ENCODE results near the gene GLI3.
"Not testable (repeated sequence)": the region's sequence is repeated elsewhere in the genome, so short reads cannot be mapped to it uniquely, and the experiment has no call there.

The GLI3 gene

DNA sequence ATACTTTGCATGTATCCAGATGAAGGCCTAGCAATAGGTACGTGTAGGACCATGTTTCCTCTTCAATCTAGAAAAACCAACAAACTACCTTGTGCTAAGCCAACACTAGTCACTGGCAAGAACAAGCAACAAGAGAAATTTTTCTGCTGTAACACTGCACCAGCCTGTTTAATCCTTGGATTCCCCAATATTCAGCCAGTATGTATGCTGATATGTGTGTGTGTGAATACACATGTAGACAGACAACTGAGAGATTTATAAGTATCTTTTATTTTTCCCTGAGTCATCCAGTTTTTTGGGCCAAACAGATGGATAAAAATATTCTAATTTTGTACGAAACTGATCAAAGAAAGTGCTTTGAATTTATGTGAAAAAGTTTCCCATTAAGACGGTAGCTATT lies 26.2 kb downstream of the GLI3 start:
- DNase-seq = no peak

DNA sequence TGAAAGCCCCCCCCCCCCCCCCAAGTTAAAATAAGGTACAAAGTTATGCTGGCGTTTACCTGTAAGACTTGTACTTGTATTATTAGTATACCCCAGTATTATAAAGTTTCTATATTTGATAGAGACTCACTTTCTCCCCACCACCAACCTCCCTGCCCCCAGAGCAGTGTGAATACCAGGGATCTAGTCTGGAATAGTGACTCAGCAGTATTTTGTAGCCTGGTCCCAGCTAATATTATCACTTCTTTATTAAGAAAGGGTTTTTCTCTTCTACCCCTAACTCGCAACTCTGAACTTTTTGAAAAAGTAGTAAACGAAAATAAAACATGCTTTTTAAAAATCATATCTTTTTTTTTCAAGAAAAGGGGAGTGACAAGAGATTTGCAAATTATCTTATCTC lies 26.7 kb downstream of the GLI3 start:
- DNase-seq = no peak

DNA sequence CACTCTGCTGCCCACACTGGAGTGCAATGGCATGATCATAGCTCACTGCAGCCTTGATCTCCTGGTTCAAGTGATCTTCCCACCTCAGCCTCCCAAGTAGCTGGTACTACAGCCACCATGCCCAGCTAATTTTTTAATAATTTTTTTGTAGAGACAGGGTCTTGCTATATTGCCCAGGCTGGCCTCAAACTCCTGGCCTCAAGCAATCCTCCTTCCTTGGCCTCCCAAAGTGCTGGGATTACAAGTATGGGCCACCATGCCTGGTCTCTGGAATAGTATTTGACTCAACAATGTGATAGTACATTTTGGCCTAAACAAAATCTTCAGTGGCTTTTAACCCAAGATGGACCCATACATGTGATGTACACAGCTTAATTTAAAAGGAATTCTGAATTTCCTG lies 27.9 kb downstream of the GLI3 start:
- DNase-seq = not testable (repeated sequence)

DNA sequence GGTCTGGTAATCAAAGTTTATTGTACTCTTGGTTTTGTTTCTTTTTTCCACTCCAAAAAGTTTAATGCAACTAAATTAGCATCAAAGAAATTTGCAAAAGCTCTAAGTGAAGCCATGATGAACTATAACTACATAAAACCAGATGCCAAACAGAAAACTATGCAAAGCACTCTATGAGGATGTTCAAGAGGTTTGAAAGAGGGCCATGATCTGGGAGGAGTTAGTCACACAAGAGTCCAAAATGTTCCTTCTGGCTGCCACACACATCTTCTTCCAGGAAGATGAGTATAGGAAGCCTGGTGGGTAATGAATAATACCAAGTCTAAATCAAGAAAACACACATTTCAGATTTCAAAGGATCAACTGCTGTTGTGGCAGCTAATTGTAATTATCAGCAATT lies 28.4 kb downstream of the GLI3 start:
- DNase-seq = no peak

DNA sequence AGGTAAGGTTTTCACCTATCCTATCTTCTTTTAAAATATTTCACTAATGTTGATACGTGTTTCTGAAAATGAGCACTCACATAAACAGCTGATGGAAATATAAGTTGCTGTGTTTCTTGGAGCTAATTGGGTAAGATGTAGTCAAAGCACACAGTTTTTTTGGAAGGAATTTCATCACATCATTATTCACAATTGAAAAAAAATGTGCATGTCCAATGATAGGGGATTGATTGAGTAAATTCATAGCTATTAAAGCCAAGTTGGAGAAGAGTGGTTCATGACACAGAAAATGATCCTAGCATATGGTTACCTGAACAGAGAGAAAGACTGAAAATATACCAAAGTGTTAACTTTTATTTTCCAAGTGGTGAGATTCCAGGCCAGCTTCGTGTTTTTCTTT lies 29.6 kb downstream of the GLI3 start:
- DNase-seq = no peak

DNA sequence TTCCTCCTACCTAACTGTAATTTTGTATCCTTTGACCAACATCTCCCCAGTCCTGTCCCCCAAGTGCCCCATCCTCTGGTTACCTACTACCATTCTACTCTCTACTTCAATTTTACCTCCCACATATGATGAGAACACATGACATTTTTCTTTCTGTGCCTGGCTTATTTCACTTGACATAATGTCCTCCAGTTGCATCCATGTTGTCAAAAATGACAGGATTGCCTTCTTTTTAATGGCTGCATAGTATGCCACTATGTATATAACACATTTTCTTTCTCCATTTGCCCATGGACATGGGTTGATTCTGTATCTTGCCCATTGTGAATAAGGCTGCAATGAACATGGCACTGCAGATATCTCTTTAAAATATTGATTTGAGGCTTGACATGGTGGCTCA lies 33.7 kb downstream of the GLI3 start:
- DNase-seq = no peak

DNA sequence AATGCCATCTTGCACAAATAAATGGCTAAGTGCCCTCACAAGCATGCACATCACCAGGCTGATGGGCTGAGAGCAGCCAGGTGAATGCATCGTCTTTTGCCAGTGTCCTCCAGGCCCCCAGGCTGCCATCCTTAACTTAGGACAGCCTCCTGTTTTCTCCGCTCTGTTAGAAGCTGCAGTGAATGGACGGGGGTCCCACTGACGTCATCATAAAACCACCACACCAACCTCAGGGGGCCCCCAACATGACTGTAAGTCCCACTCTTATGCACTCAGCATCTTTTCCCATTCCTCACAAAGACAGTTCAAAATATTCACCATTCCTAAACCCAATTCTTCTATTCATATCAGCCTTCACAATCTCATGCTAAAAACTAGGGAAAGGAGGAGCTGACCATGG lies 34.4 kb downstream of the GLI3 start:
- no peak for DNase-seq

DNA sequence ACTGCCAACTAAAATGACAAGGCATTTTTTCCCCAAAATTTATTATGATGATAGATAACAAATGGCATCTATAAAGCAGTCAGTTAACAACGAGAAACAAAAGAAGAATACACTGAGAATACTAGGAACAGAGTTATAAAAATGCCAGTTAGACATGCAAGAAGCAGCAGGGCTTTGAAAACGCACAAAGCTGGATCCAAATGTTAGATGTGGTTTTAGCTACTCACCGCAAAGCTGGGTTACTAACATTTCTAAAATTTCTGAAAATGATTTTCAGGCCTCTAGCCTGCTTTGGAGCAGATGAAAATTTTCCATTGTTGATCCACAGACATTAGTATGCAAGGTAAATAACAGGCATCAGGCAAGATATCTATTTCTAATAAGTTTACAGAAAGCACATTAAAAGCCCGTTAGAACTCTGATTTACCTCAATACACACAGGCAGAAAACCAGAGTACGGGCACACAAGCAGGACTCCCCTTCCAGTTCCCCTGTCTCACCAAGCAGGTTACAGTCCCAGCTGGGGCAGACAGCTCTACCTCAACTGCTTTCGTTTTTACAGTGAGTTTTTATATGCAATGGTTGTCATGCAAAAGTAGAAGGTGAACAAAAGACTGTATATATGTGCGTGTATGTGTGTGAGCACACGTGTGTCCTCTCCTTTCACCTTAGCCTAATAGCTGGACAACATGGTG lies 37.9 kb downstream of the GLI3 start:
- no peak for DNase-seq

DNA sequence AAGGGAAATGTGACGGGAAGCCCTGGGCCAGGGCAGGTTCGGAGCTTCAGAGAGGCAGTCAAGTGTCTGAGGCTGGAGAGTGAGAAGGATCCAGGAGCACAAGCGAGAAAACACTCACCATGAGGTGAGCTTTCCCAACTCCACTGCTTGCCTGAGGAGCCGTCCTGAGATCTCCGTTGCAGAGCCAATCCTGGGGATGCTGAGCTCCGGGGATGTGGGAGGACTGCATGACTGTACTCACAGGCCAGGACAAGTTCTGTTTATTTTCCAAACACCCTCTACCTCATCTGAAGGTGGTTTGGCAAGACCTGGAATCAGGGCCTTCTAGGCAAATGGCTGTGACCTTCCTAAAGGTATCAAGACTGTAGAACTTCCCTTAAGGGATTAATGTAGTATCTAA lies 38.7 kb downstream of the GLI3 start:
- DNase-seq = no peak

DNA sequence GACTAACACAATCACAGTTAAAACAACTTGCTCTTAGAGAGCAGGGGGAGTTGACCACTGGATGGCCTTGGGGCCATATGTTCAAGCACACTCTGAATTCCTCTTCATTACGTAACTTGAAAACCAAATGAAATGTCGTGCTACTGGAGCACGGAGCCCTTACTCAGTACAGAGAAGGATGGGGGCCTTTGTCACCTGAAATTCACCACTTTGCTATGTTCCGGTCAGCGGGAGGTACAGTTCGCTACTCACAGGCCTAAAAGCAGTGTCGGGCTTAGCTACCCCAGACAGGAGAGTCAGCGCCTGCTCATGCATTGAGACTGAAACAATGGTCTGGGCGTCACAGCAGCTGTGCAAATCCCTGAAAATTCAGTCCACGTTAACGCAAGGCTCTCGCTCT lies 39.6 kb downstream of the GLI3 start:
- DNase-seq = no peak

DNA sequence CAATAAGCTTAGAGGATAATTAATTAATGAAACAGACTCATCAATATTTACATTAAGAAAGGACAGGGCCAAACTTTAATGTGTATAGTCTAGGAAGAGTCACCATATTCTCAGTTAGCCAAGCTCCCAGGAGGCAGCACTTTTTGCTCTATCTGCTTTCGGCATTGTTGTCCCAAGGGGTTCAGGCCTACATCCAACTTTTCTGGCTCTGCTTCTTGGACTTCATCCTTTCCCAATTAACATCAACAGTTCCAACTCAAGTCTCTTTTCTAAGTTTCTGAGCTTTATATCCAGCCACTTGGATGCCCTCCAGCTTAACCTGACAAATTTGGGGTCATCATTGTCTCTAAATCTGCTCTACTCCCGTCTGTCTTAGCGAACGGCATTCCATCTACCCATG lies 42.8 kb downstream of the GLI3 start:
- DNase-seq = no peak

DNA sequence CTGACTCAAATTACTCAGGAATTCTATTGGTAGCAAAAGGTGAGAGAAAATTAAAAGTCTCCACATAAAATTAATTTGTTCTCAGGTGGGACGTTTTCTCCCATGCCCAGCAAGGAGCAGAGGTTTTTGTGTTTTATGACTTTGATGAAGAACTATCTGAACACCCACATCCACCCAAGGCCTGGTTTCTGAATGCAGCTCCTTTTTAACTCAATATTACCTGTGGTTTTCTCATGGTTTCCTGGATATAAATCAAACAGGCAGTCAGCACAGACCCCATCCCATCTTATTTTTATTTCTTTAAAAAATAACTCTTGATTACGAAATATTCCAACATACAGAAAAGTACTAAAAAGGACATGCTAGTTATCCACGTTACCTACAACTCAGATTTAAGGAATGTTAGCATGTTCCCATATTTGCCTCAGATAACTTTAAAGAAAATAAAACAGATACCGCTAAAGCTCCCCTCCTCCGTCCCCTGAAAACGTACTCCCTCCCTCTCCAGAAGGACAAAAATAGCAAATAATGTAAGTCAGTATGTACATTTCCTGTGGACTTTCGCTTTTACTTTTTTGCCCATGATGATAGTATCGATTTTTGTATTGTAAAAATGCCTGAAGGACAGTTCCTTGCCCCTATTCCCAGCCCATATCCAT lies 43.4 kb downstream of the GLI3 start:
- DNase-seq = no peak

DNA sequence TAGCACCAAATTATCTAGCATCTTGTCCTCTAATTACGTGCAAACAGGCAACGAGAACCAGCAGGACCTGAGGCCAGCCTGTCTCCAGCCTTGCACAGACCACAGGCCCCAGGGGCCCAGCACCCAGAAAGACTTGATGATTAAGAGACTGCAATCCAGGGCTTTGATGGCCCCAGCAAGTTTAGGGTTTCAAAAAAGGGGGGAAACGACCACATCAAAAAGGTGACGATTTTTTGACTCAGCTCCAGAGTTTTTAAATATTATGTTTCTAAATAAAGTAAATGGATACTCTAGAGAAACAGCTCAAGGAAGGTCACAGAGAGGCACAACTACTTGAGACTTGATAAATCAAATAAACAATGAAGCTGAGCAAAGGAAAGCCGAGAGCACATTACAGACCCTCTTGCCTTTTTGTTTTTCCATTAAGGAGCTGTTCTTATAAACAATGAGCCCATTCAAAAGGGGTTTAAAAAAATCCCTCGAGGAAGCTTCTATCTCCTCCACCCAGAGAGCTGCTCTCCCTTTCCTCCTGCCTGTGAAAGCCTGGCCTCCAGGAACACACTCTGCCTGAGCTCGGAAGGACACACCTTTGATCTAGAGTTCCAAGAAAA lies 44.1 kb downstream of the GLI3 start:
- DNase-seq = no peak

DNA sequence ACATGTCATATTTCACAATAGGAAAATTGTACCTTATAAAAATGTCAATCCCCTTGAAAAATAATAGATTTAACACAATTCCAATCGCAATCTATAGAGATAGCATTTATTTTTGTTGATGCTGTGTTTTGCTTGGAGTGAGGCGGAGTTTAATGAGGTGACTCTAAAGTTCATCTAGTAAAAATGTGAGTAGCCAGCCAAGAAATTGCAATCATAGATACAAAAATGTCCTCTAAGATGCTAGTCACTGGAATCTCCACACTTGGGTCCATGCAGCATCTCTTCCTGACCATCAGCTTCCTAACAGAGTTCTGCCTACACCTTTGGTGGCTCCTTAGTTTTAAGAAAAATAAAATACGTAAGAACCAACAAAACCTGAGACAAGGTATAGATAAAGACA lies 44.9 kb downstream of the GLI3 start:
- no peak for DNase-seq

DNA sequence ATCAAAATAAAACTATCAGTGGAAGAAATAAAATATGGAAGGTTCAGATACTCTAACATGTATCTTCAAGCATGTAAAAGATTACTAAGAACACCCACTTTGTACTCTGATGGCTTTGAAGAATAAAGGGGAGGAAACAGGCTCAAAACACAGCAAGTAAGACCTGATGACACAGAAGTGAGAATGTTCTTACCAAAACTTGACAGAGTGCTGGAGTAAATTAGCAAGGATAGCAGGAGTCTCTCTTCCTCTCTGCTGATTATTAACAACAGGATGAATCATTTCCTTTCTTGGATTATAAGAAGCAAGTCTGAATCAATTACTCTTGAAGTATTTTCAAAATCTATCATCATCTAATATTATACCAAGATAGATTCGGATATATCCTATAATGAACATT lies 47.5 kb downstream of the GLI3 start:
- DNase-seq = no peak

DNA sequence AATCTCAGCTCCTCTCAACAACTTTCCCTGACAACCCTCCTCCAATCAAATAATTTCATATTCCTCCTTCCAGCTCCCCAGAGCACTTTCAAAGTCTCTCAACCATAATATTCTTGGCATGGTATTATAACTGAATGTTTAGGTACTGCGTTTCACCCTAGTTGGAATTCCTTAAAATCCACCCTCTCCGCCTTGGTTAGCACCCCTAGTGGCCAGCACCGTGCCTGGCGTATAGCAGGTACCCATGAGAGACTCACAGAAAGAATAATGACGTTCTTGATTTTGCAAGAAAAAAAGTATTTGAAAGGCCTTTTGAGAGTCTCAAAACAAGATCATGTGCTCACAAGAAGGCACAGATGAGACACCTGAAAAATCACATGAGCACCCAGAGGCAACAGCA lies 50.9 kb downstream of the GLI3 start:
- no peak for DNase-seq

DNA sequence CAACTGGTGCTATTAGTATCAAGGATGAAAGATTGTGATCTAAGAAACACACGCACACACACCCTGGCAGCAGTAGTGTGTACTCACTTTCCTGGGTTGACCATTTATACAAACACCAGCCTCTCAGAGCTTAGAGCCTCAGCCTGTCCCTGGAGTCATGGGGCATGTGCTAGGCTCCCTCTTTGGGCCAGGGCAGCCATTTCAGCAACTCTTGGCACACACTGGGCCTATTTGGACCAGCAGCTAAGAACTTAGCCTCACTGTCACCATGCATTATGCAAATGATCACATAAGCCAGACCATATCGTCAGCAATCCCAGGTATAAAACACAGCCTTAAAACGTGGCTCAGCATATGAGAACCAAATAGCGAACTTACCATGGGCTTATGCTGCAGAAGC lies 51.3 kb downstream of the GLI3 start:
- DNase-seq = no peak

DNA sequence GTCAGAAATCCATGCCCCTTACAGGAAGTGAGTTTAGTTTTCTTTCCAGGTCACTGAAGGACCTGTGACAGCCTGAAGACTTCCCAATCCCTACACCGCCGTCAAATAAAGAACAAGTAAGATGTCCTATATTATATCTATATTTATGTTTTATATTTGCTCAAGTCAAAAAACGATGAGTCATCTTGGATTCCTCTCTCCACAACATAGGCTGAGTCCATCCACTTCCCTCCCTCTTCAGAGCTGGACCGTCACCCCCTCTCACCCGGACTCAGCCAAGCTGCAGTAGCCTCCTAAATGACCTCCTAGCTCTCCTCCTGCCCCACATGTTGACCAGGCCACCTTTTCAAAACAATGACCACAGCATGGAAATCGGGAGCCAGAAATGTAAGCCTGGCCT lies 53.5 kb downstream of the GLI3 start:
- no peak for DNase-seq

DNA sequence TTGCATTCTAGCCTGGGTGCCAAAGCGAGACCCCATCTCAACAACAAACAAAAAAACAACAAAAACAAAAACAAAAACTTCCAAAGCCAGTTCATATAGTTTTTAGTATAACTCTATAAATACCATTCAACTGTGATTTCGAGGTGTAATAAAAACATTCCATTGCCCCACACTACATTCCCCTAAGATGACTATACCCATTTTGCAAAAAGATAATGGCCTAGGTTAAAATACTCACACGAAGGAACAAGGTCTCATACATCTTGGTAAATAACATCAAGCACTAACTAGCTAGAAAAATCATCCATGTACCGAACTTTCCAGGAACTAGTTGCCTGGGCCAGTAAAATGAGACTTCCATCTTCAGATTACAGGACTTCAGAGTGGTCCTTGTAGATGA lies 55.4 kb downstream of the GLI3 start:
- DNase-seq = no peak

DNA sequence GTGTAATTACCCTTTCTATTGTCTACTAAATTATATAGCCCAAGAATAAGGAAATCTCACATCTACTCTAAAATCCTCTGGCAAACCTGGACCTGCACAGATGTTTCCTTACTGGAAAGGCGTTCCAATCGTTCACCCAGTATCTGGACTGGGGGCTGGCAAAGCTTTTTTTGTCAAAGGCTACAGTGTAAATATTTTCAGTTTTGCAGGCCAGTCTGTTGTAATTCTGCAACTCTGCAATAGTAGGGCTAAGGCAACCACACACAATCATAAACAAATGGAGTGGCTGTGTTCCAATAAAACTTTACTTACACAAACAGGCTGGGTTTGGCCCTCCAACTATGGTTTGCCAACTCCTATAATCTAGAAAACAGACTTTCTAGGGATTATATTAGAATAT lies 56.2 kb downstream of the GLI3 start:
- DNase-seq = no peak

DNA sequence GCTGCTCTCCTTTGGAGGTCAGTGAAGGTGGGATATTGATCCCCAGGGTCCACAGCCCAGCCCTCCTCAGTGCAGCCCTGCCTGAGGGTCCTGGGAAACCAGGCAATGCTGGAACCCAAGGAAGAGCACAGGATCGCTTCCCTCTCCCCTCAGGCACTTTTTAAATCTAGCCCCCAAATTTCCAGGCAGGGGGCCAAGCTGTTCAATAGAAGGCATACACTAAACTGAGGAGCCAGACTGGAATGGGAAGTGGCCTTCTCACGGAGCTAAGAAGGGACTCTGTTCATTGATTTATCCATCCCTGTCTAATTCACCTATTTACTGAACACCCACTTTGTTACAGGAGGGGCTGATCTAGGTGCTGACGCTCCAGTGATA lies 60.3 kb downstream of the GLI3 start:
- DNase-seq = no peak

DNA sequence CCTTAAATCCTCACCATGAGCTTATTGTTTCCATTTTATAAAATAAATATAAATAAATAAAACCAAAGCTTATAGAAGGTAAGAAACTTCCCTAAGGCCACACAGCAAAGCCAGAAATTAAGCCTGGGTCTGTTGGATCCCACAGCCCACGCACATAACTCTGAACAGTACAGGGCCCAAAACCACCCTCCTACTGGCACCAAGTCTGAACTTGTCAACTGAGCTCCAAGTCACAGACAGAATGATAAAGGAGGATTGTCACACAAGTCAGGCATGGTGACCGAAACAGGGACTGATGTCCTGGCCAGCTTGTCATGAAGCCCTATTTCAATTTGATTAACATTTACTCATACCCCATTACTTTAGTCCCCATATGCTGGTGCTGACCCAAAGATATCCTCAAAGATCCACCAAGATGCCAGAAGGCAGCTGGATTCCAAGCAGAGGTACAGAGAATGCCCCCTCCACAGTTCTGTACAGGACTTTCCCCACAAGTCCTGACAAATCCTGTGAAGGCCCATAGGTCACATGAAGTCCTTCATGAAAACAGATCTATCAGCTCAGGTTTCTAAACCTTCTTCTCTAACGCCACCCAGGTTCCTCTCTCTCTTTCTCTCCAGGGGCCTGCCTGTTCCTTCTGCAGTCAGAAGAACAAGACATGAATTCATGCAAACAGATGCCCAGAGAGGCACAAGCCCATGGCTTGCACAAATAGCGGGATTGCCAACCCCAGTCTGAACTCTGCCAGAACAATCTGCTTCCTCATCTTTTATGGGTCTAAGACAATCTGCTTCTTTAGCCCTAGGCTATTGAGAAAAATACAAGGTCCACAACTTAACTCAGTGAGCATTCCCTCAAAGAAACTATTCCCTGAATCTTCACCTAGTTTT lies 60.9 kb downstream of the GLI3 start:
- no peak for DNase-seq

DNA sequence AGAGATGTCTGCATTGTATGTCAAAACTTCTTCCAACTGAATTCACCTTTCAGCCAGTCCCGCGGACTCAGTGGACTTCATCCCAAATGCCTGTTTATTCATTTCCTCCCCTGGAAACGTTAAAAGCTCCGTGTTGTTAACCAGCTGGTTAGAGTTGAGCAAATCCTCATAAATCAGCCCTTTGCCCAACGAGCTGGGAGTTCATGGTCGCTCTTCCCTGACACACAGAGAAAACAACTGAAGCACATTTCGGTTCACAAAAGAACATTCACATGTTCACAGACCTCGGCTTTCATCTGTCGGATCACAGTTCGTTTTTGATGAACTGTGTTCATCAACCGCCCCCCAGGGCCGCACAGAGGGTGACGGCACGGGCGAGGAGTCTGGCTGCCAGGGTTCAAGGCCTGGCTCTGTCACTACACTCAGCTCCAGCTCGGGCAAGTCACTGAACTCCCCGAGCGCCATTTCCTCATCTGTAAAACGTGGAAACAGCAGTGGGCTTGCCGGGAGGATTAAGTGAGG lies 62.6 kb downstream of the GLI3 start:
- no peak for DNase-seq

DNA sequence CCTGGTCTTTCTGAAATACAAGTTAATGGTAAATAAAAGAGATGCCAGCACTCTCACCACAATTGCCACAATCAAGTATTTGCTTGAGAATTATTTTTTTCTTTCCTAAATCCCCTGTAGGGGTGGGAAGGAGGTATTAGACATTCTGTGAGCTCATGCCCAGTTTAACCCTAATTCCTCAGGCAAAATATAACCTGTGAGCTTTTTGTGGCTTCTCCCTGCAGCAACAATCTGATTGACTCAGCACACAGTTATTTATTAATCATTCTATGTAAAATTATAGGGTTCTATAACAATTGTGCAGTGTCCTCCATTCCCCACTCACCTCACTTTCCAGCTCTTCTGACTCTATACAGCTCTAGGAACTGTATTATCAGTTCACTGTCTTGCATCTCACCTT lies 66.3 kb downstream of the GLI3 start:
- DNase-seq = no peak

Measured in inflammatory macrophage treated with lipopolysaccharide for 1 hour (primary cell).